ENCODE results near the gene MECP2.
"Not testable (repeated sequence)": the region's sequence is repeated elsewhere in the genome, so short reads cannot be mapped to it uniquely, and the experiment has no call there.

Gene MECP2

GRCh38 chrX:154097589-154098541, at the start of gene MECP2:
Gene MECP2, minus strand, starts transcription at chrX:154097717.
- peak; percentile 96 for DNase-seq

- DNase-seq, result not testable (repeated sequence)
Measured at GRCh38 chrX:154144010-154144409, 46.5 kb upstream of the MECP2 start, which contains the start of gene OPN1LW. Gene OPN1LW, plus strand, starts transcription at chrX:154144243. Its CDS starts 41 bp downstream, at chrX:154144284.

GRCh38 chrX:154142950-154143745, 45.6 kb upstream of the MECP2 start:
- no peak for DNase-seq

GRCh38 chrX:154142386-154142785, 44.9 kb upstream of the MECP2 start:
- no peak for DNase-seq

- no peak for DNase-seq
Measured at GRCh38 chrX:154140742-154141141, 43.2 kb upstream of the MECP2 start.

- DNase-seq, result no peak
Measured at GRCh38 chrX:154140206-154140605, 42.7 kb upstream of the MECP2 start.

- DNase-seq, result no peak
Measured at GRCh38 chrX:154138857-154139256, 41.3 kb upstream of the MECP2 start.

GRCh38 chrX:154136627-154137161, 39.2 kb upstream of the MECP2 start:
- peak; percentile 51 for DNase-seq

- no peak for DNase-seq
Measured at GRCh38 chrX:154135458-154136229, 38.1 kb upstream of the MECP2 start.

- no peak for DNase-seq
Measured at GRCh38 chrX:154132366-154132765, 34.8 kb upstream of the MECP2 start.

- DNase-seq, result no peak
Measured at GRCh38 chrX:154131955-154132354, 34.4 kb upstream of the MECP2 start.

GRCh38 chrX:154126101-154126500, 28.6 kb upstream of the MECP2 start:
- DNase-seq, result no peak

- DNase-seq, result no peak
Measured at GRCh38 chrX:154125391-154126040, 28.0 kb upstream of the MECP2 start.

- DNase-seq, result no peak
Measured at GRCh38 chrX:154123241-154124219, 26.0 kb upstream of the MECP2 start.

GRCh38 chrX:154121961-154122360, 24.4 kb upstream of the MECP2 start:
- DNase-seq, result no peak

GRCh38 chrX:154121207-154121606, 23.7 kb upstream of the MECP2 start:
- DNase-seq, result no peak

GRCh38 chrX:154120567-154120966, 23.1 kb upstream of the MECP2 start:
- no peak for DNase-seq

GRCh38 chrX:154117566-154117965, 20.0 kb upstream of the MECP2 start:
- DNase-seq, result no peak

GRCh38 chrX:154116426-154117211, 19.1 kb upstream of the MECP2 start:
- no peak for DNase-seq

- no peak for DNase-seq
Measured at GRCh38 chrX:154115750-154116149, 18.2 kb upstream of the MECP2 start.
